K562 (cell line): ENCODE data around the gene RPTOR. TPM values are rescaled to one million over a fixed set of nuclear protein-coding genes. Genes with fewer than 3 reads are reported as not detected.

Source experiments
- ATAC-seq: fragments of 200-7000 bp; cut with Tn5 transposase; 3 replicates; pipeline ENCODE4 v1.9.1; 2020; ENCODE audit warnings: moderate library complexity
- BruUV-seq: library from RNA; stranded (reverse); fragments of 400-500 nt; replicated peaks from 2 replicates; lab custom pipeline; 2021; lab: Mats Ljungman, UMichigan
- CTCF ChIA-PET: fragments of 300-600 bp; formaldehyde crosslinking; extraction: SDS; loops from one replicate; lab custom pipeline; 2021; ENCODE audit warnings: low intra/inter-chr PET ratio; lab: Yijun Ruan, JAX
- POLR2A ChIA-PET: fragments of 300-600, 350-650 bp; sonication (Branson Sonifier 250); formaldehyde crosslinking; extraction: SDS; loops from one replicate; lab custom pipeline; 2021; ENCODE audit warnings: antibody characterized with exemption, inconsistent platforms; lab: Yijun Ruan, JAX
- DNase-seq, 4 experiments: peaks; one replicate each; pipeline versions ENCODE4 v3.0.0 to v3.0.0-alpha.2; 2011 to 2018; ENCODE audit warnings: low spot score in 3 of 4, mixed read lengths in 3 of 4; ENCODE audit errors: extremely low read depth in 1 of 4
- FAIRE-seq: peaks from 2 replicates; lab custom pipeline; 2011; peaks lifted over from hg19 to GRCh38; lab: Jason Lieb, UNC
- H2AFZ ChIP-seq: 2 replicates; pipeline ENCODE4 v1.6.0; 2011; ENCODE audit warnings: low read depth, low read length, control low read depth, inconsistent platforms
- H3K27ac ChIP-seq: fragments of 200-600 bp; 3 replicates; pipeline ENCODE4 v1.8.0; 2011; ENCODE audit warnings: low read depth, mild to moderate bottlenecking, control low read depth, inconsistent platforms, low read length, moderate library complexity, mixed read lengths; ENCODE audit errors: extremely low read depth
- H3K27me3 ChIP-seq, 2 experiments: fragments of 300-600 bp in 1 of 2; 2 replicates in 1 of 2; 3 replicates in 1 of 2; pipeline versions ENCODE4 v1.6.0 to v1.8.0; 2011; ENCODE audit warnings: inconsistent platforms in 2 of 2, low read length in 2 of 2, mild to moderate bottlenecking in 1 of 2, mixed read lengths in 1 of 2, moderate library complexity in 1 of 2; ENCODE audit not compliant: control insufficient read depth in 2 of 2, insufficient read depth in 2 of 2
- H3K36me3 ChIP-seq: fragments of 300-600 bp; 3 replicates; pipeline ENCODE4 v1.8.0; 2011; ENCODE audit warnings: mild to moderate bottlenecking, low read length, inconsistent platforms; ENCODE audit not compliant: control insufficient read depth, insufficient read depth
- H3K4me1 ChIP-seq, 2 experiments: fragments of 200-600 bp in 1 of 2; replicated peaks in 1 of 2; 2 replicates in 1 of 2; 3 replicates in 1 of 2; pipeline versions ENCODE4 v1.5.1 to v1.8.0; 2011; ENCODE audit warnings: inconsistent platforms in 2 of 2, low read length in 2 of 2, mild to moderate bottlenecking in 1 of 2, mixed read lengths in 1 of 2, moderate library complexity in 1 of 2; ENCODE audit not compliant: control insufficient read depth in 2 of 2, insufficient read depth in 2 of 2
- H3K4me2 ChIP-seq: 2 replicates; pipeline ENCODE4 v1.6.1; 2011; ENCODE audit warnings: low read length, control low read depth, inconsistent platforms, mixed read lengths; ENCODE audit not compliant: insufficient read depth
- H3K4me3 ChIP-seq: fragments of 200-600 bp; sonication (generic), shearing (Covaris generic); 2 replicates; pipeline ENCODE4 v1.5.1; 2016; ENCODE audit warnings: control low read depth, inconsistent platforms
- H3K79me2 ChIP-seq: fragments of 200-600 bp; 3 replicates; pipeline ENCODE4 v1.8.0; 2011; ENCODE audit warnings: low read length, inconsistent platforms; ENCODE audit not compliant: control insufficient read depth, insufficient read depth
- H3K9ac ChIP-seq, 2 experiments: 2 replicates each; pipeline versions ENCODE4 v1.6.0 to v1.6.1; 2011; ENCODE audit warnings: low read depth in 2 of 2, low read length in 2 of 2, control low read depth in 1 of 2, inconsistent platforms in 1 of 2, mild to moderate bottlenecking in 1 of 2, mixed read lengths in 1 of 2; ENCODE audit not compliant: insufficient read depth in 1 of 2
- H3K9me1 ChIP-seq: one replicate; pipeline ENCODE4 v1.6.0; 2011; ENCODE audit warnings: inconsistent platforms, mild to moderate bottlenecking, low read length, moderate library complexity; ENCODE audit not compliant: control insufficient read depth, insufficient read depth
- H3K9me3 ChIP-seq: replicated peaks from 2 replicates; pipeline ENCODE4 v1.5.1; 2011; ENCODE audit warnings: low read depth, low read length, inconsistent platforms; ENCODE audit not compliant: control insufficient read depth, insufficient read depth
- H4K20me1 ChIP-seq: replicated peaks from 2 replicates; pipeline ENCODE4 v1.6.1; 2011; ENCODE audit warnings: low read length, inconsistent platforms, mixed read lengths; ENCODE audit not compliant: control insufficient read depth, insufficient read depth
- BCOR ChIP-seq: fragments of 450-650 bp; IDR thresholded peaks from 2 replicates; pipeline ENCODE4 v1.6.1; 2016
- NR1H2 ChIP-seq: sonication (generic); formaldehyde crosslinking; IDR thresholded peaks from 2 replicates; pipeline ENCODE4 v1.4.0; 2020; ENCODE audit warnings: mild to moderate bottlenecking, missing genetic modification reagents
- RBBP5 ChIP-seq: fragments of 200-600 bp; sonication (generic); IDR thresholded peaks from 2 replicates; pipeline ENCODE4 v1.6.1; 2012; ENCODE audit warnings: borderline replicate concordance, mild to moderate bottlenecking, low read length, control low read depth, inconsistent platforms; ENCODE audit not compliant: insufficient read depth, poor library complexity, severe bottlenecking
- WGBS: fragments of 100-300 bp; shearing (Covaris generic); methylation state at CpG from one replicate; pipeline ENCODE4 v1.1.6; 2016; ENCODE audit warnings: low coverage, mixed read lengths; ENCODE audit not compliant: insufficient coverage; ENCODE audit errors: missing lambda C conversion rate; 5-methylcytosine and 5-hydroxymethylcytosine counted together
- in situ Hi-C: fragments of 300-500 bp; cut with MboI; formaldehyde crosslinking; loops from 4 replicates; pipeline ENCODE4 v1.15.0; 2018; ENCODE audit warnings: inconsistent platforms, mixed read lengths
- intact Hi-C: fragments of 100-400 bp; cut with micrococcal nuclease; formaldehyde crosslinking; loops from 2 replicates; pipeline ENCODE4 v1.14.2; 2022
- polyA plus RNA-seq, 8 experiments: library from polyadenylated mRNA; depleted of rRNA in 4 of 8; stranded (reverse) in 5 of 8; unstranded in 3 of 8; fragments of >200 nt; fragmentation: Nextera tagmentation in 2 of 8; fragmentation: Illumina TruSeq in 1 of 8; extraction: Ambion mirVana in 2 of 8; extraction: Trizol in 1 of 8; gene quantifications; 2 replicates each; pipeline versions ENCODE4 v1.2.1 to v1.2.3, GENCODE V29; 2011 to 2014; ENCODE audit warnings: inconsistent platforms in 1 of 8, missing spikeins in 1 of 8
- total RNA-seq, 7 experiments: library from RNA; depleted of rRNA in 6 of 7; stranded (reverse); fragments of >200 nt in 6 of 7; fragmentation: Illumina TruSeq in 2 of 7; extraction: Trizol in 2 of 7; gene quantifications; 2 replicates each; pipeline versions ENCODE4 v1.2.1 to v1.2.3, GENCODE V29; 2011 to 2021; ENCODE audit warnings: low replicate concordance in 1 of 7
- TF ChIP-seq, protein P1 (sequence below): sonication (generic); formaldehyde crosslinking; IDR thresholded peaks from 2 replicates; pipeline ENCODE4 v1.8.1; 2022; ENCODE audit warnings: missing genetic modification reagents

Gene RPTOR
- total and polyA plus RNA-seq, 9 of the 15 experiments (the other 6 are each of a cell fraction or from before 2014, with no cell fraction given), result 0.24 to 54.1 (median 10.2) TPM

DNA sequence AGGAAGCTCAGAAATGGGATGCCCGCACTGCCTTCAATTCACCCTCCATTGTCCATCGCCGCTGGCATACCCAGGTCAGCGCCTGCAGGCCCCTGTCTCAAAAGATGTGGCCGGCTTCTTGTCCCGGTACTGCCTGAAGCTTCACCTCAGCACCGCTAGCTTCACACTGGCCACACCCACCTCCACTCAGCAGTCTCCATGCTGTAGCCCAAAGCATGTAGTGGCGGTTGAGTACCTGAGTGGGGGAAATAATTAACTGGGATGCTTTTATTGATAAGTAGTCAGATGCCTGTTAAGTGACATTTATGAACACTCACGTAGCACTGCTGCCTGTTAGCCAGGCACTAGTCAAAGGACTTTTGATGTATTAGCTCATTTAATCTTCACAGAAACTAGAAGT is 143.2 kb downstream of the RPTOR start:
- ChIA-PET POLR2A (interaction anchor here (1.2 kb wide), 1 partner anchor 10 kb away, joined by 5 read pairs; no protein-coding TSS in a partner anchor), CTCF (no interaction called here)
- 87% methylated on average over 9 of the region's 9 CpGs for WGBS
- Histone ChIP-seq H3K27ac (no peak overlapping the region), H3K9ac (peak overlapping the region in 1 of 2 experiments; percentile 22; a peak in 1 of 4 replicates), H3K4me2 (no peak overlapping the region), H4K20me1 (peaks cover 49% of the 10 kb centered on the region), H3K79me2 (peaks cover 37% of the 10 kb centered on the region), H3K9me3 (no peaks in the 10 kb centered on the region), H3K9me1 (peaks cover 5% of the 10 kb centered on the region), H3K4me1 (peaks cover 15 to 20% of the 10 kb centered on the region in 2 experiments; a peak in 4 of 5 replicates), H3K4me3 (no peak overlapping the region), H3K36me3 (peaks cover 12% of the 10 kb centered on the region; the same call in 2 of the 3 replicates), H2AFZ (no peak overlapping the region), H3K27me3 (no peaks in the 10 kb centered on the region)
- intact Hi-C loops, result no loop called here
- FAIRE-seq, result no peak
- BruUV-seq, result no TSS peak
- in situ Hi-C loops, result no loop called here
- no peak for DNase-seq
- no peak for ATAC-seq
- no peak for TF ChIP-seq BCOR
- no peak for TF ChIP-seq NR1H2 (CRISPR knock-in tag)
- TF ChIP-seq, protein P1, sequence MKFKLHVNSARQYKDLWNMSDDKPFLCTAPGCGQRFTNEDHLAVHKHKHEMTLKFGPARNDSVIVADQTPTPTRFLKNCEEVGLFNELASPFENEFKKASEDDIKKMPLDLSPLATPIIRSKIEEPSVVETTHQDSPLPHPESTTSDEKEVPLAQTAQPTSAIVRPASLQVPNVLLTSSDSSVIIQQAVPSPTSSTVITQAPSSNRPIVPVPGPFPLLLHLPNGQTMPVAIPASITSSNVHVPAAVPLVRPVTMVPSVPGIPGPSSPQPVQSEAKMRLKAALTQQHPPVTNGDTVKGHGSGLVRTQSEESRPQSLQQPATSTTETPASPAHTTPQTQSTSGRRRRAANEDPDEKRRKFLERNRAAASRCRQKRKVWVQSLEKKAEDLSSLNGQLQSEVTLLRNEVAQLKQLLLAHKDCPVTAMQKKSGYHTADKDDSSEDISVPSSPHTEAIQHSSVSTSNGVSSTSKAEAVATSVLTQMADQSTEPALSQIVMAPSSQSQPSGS, result no peak

- peaks cover 47% of the 10 kb centered on the region for H3K79me2 ChIP-seq
- FAIRE-seq (peak; percentile 97), DNase-seq (peak; percentile 73 to 90 (median 84)), ATAC-seq (peak; percentile 98)
- H3K9ac ChIP-seq, result no peak overlapping the region
- H3K9me3 ChIP-seq, result no peaks in the 10 kb centered on the region
- H3K36me3 ChIP-seq, result peaks cover 6% of the 10 kb centered on the region; the same call in 2 of the 3 replicates
- H4K20me1 ChIP-seq, result peaks cover 54% of the 10 kb centered on the region
- peaks cover 5% of the 10 kb centered on the region for H3K9me1 ChIP-seq
- no peaks in the 10 kb centered on the region; a peak in 1 of 5 replicates for H3K27me3 ChIP-seq
- H3K4me2 ChIP-seq, result peak overlapping the region; percentile 54
- H2AFZ ChIP-seq, result no peak overlapping the region
- BruUV-seq, result no TSS peak
- ChIA-PET POLR2A (interaction anchor here (1.0 to 1.4 kb wide), 2 partner anchors 10 to 14 kb away, joined by 3 to 4 read pairs; no protein-coding TSS in a partner anchor), CTCF (no interaction called here)
- peaks cover 19 to 20% of the 10 kb centered on the region in 2 experiments; a peak in 4 of 5 replicates for H3K4me1 ChIP-seq
- WGBS, result under 1% methylated on average over 13 of the region's 13 CpGs
- no peak overlapping the region for H3K27ac ChIP-seq
- in situ Hi-C loops (no loop called here), intact Hi-C loops (no loop called here)
- no peak overlapping the region for H3K4me3 ChIP-seq
- TF ChIP-seq RBBP5, result no peak
Measured at GRCh38 chr17:80689129-80689619, 144.5 kb downstream of the RPTOR start.
